Right atrium auricular region (tissue), 2 donors: Measurements from ENCODE around the gene CBFA2T3. TPM values are rescaled to one million over a fixed set of nuclear protein-coding genes. Genes with fewer than 3 reads are reported as not detected.

Experiments used
- DNase-seq: peaks from one replicate; pipeline ENCODE4 v3.0.0-alpha.2; 2019; ENCODE audit warnings: low spot score
- H3K27ac ChIP-seq, 2 donors: fragments of 200-600 bp; sonication (generic); 1 replicate in 1 of 2; 2 replicates in 1 of 2; pipeline ENCODE4 v1.5.1; 2016 to 2019
- H3K27me3 ChIP-seq, 2 donors: fragments of 200-600 bp; sonication (generic); one replicate each; pipeline versions ENCODE4 v1.5.1 to v1.6.0; 2017 to 2019
- H3K36me3 ChIP-seq: fragments of 200-600 bp; sonication (generic); one replicate; pipeline ENCODE4 v1.5.1; 2016
- H3K4me1 ChIP-seq, 2 donors: fragments of 200-600 bp; sonication (generic); one replicate each; pipeline versions ENCODE4 v1.5.1 to v1.6.0; 2017 to 2019
- H3K4me3 ChIP-seq, 2 donors: fragments of 200-600 bp; sonication (generic); 1 replicate in 1 of 2; 2 replicates in 1 of 2; pipeline ENCODE4 v1.5.1; 2017 to 2019; ENCODE audit warnings: mild to moderate bottlenecking in 1 of 2, moderate library complexity in 1 of 2
- H3K9me3 ChIP-seq, 2 donors: fragments of 200-600 bp; sonication (generic); one replicate each; pipeline ENCODE4 v1.5.1; 2019
- CTCF ChIP-seq, 2 donors: fragments of 200-600 bp; sonication (generic); IDR thresholded peaks; one replicate each; pipeline ENCODE4 v1.5.1; 2019; ENCODE audit warnings: antibody characterized with exemption in 2 of 2
- total RNA-seq, 2 donors: library from RNA; depleted of rRNA; stranded (reverse); fragments of >200 nt; gene quantifications; one replicate each; pipeline ENCODE4 v1.1.0, GENCODE V29; 2016

The CBFA2T3 gene
- total RNA-seq, 2 donors from 2014 or later = 1.1 to 2.6 TPM

GRCh38 chr16:88867581-88868246 lies 109.3 kb downstream of the CBFA2T3 start:
- Histone ChIP-seq H3K4me3 (no peak overlapping the region), H3K27ac (no peak overlapping the region), H3K36me3 (peaks cover 2% of the 10 kb centered on the region), H3K4me1 (peaks cover 0 to 10% of the 10 kb centered on the region in 2 donors), H3K27me3 (no peaks in the 10 kb centered on the region), H3K9me3 (no peaks in the 10 kb centered on the region)
- TF ChIP-seq CTCF (IDR thresholded peaks at IDR 0.05) = no peak
- no peak for DNase-seq

GRCh38 chr16:88866151-88866920 lies 110.7 kb downstream of the CBFA2T3 start, which contains the start of gene PABPN1L:
PABPN1L (minus strand) TSS chr16:88866660; CDS start chr16:88866606, 54 bp downstream.
- no peak for TF ChIP-seq CTCF (IDR thresholded peaks at IDR 0.05)
- no peaks in the 10 kb centered on the region for H3K27me3 ChIP-seq

GRCh38 chr16:88865742-88866141 lies 111.3 kb downstream of the CBFA2T3 start:
- Histone ChIP-seq H3K4me1 (peaks cover 0 to under 1% of the 10 kb centered on the region in 2 donors), H3K27me3 (no peaks in the 10 kb centered on the region), H3K9me3 (no peaks in the 10 kb centered on the region), H3K4me3 (no peak overlapping the region), H3K36me3 (peaks cover 22% of the 10 kb centered on the region), H3K27ac (no peak overlapping the region)
- TF ChIP-seq CTCF (IDR thresholded peaks at IDR 0.05) = no peak
- DNase-seq = no peak

More at GRCh38 chr16:88866151-88866920, 110.7 kb downstream of the CBFA2T3 start, which contains the start of gene PABPN1L:
- no peak within 1 kb of the TSS for H3K4me3 ChIP-seq
- H3K9me3 ChIP-seq = no peaks in the 10 kb centered on the region
- no peak within 1 kb of the TSS for H3K27ac ChIP-seq
- peaks cover 16% of the 10 kb centered on the region for H3K36me3 ChIP-seq
- DNase-seq = no peak
- peaks cover 0 to 7% of the 10 kb centered on the region in 2 donors for H3K4me1 ChIP-seq

GRCh38 chr16:88865310-88865709 lies 111.7 kb downstream of the CBFA2T3 start:
- no peak for DNase-seq
- H3K36me3 ChIP-seq = peaks cover 26% of the 10 kb centered on the region
- H3K27ac ChIP-seq = no peak overlapping the region
- no peaks in the 10 kb centered on the region for H3K4me1 ChIP-seq
- no peaks in the 10 kb centered on the region for H3K9me3 ChIP-seq
- no peaks in the 10 kb centered on the region for H3K27me3 ChIP-seq
- no peak for TF ChIP-seq CTCF (IDR thresholded peaks at IDR 0.05)
- H3K4me3 ChIP-seq = no peak overlapping the region

GRCh38 chr16:88864521-88864920 lies 112.5 kb downstream of the CBFA2T3 start:
- Histone ChIP-seq H3K4me1 (no peaks in the 10 kb centered on the region), H3K4me3 (no peak overlapping the region), H3K27ac (no peak overlapping the region), H3K9me3 (no peaks in the 10 kb centered on the region), H3K27me3 (no peaks in the 10 kb centered on the region), H3K36me3 (peaks cover 34% of the 10 kb centered on the region)
- no peak for TF ChIP-seq CTCF (IDR thresholded peaks at IDR 0.05)
- no peak for DNase-seq
